ENCODE measurements around the gene BTBD16. TPM values are rescaled to one million over a fixed set of nuclear protein-coding genes. Genes with fewer than 3 reads are reported as not detected.

The BTBD16 gene
- total and polyA plus RNA-seq, 10 of the 15 experiments (the other 5 are each of a cell fraction or from before 2014, with no cell fraction given), result 0.11 TPM; not detected in 9

- no TSS peak for BruUV-seq (replicated peaks)
- TF ChIP-seq ATF7 (IDR thresholded peaks at IDR 0.05; ENCODE audit: low read depth) (no peak), SMARCA5 (IDR thresholded peaks at IDR 0.05) (no peak), TBL1XR1 (IDR thresholded peaks at IDR 0.05; ENCODE audit: low read depth, low read length) (no peak), BHLHE40 (IDR thresholded peaks at IDR 0.05; ENCODE audit: borderline replicate concordance in 1 of 2, low read depth in 2 of 2, low read length in 1 of 2) (no peak), NFYB (IDR thresholded peaks at IDR 0.05; ENCODE audit: insufficient read depth, low read depth, low read length) (no peak), ZBTB40 (IDR thresholded peaks at IDR 0.05; ENCODE audit: borderline replicate concordance) (no peak), SPI1 (IDR thresholded peaks at IDR 0.05; ENCODE audit: borderline replicate concordance, insufficient read depth, low read depth, low read length) (no peak), NRF1 (conservative IDR thresholded peaks at IDR 0.05; ENCODE audit: low read depth, low read length) (no peak), JUNB (IDR thresholded peaks at IDR 0.05) (no peak), CEBPB (IDR thresholded peaks at IDR 0.05; ENCODE audit: borderline replicate concordance in 1 of 2, low read depth in 2 of 2, low read length in 2 of 2) (no peak), SUZ12 (IDR thresholded peaks at IDR 0.05; ENCODE audit: unreplicated experiment) (no peak), STAT1 (conservative IDR thresholded peaks at IDR 0.05) (no peak)
- TF ChIP-seq, protein P1, sequence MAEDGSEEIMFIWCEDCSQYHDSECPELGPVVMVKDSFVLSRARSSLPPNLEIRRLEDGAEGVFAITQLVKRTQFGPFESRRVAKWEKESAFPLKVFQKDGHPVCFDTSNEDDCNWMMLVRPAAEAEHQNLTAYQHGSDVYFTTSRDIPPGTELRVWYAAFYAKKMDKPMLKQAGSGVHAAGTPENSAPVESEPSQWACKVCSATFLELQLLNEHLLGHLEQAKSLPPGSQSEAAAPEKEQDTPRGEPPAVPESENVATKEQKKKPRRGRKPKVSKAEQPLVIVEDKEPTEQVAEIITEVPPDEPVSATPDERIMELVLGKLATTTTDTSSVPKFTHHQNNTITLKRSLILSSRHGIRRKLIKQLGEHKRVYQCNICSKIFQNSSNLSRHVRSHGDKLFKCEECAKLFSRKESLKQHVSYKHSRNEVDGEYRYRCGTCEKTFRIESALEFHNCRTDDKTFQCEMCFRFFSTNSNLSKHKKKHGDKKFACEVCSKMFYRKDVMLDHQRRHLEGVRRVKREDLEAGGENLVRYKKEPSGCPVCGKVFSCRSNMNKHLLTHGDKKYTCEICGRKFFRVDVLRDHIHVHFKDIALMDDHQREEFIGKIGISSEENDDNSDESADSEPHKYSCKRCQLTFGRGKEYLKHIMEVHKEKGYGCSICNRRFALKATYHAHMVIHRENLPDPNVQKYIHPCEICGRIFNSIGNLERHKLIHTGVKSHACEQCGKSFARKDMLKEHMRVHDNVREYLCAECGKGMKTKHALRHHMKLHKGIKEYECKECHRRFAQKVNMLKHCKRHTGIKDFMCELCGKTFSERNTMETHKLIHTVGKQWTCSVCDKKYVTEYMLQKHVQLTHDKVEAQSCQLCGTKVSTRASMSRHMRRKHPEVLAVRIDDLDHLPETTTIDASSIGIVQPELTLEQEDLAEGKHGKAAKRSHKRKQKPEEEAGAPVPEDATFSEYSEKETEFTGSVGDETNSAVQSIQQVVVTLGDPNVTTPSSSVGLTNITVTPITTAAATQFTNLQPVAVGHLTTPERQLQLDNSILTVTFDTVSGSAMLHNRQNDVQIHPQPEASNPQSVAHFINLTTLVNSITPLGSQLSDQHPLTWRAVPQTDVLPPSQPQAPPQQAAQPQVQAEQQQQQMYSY (CRISPR knock-in tag; IDR thresholded peaks at IDR 0.05), result no peak
- TF ChIP-seq, protein P2, sequence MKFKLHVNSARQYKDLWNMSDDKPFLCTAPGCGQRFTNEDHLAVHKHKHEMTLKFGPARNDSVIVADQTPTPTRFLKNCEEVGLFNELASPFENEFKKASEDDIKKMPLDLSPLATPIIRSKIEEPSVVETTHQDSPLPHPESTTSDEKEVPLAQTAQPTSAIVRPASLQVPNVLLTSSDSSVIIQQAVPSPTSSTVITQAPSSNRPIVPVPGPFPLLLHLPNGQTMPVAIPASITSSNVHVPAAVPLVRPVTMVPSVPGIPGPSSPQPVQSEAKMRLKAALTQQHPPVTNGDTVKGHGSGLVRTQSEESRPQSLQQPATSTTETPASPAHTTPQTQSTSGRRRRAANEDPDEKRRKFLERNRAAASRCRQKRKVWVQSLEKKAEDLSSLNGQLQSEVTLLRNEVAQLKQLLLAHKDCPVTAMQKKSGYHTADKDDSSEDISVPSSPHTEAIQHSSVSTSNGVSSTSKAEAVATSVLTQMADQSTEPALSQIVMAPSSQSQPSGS (IDR thresholded peaks at IDR 0.05; ENCODE audit: low read length), result no peak
These were observed 33.6 kb upstream of the BTBD16 start for GRCh38 chr10:122237331-122237990.

More at GRCh38 chr10:122237331-122237990, 33.6 kb upstream of the BTBD16 start:
- ChIA-PET SMC1A (ENCODE audit: uncharacterized antibody, unreplicated experiment) (no interaction called here), CTCF (no interaction called here), RAD21 (ENCODE audit: unreplicated experiment) (no interaction called here), POLR2A (no interaction called here)
- ATAC-seq, result no peak
- intact Hi-C loops (cut with micrococcal nuclease; ENCODE audit: unreplicated experiment), result no loop called here
- Histone ChIP-seq H3K4me3 (no peak overlapping the region), H3K9me3 (replicated peaks; ENCODE audit: control insufficient read depth, insufficient read depth, low read length) (no peaks in the 10 kb centered on the region), H3K9ac (ENCODE audit: control insufficient read depth, insufficient read depth, low read length) (no peak overlapping the region), H3K27ac (ENCODE audit: control insufficient read depth, insufficient read depth) (no peak overlapping the region), H3K4me2 (ENCODE audit: control insufficient read depth, insufficient read depth) (no peak overlapping the region), H4K20me1 (ENCODE audit: control insufficient read depth, insufficient read depth) (no peaks in the 10 kb centered on the region), H3K36me3 (ENCODE audit: control insufficient read depth in 2 of 2, insufficient read depth in 2 of 2, low read length in 1 of 2) (no peaks in the 10 kb centered on the region), H3K4me1 (ENCODE audit: control insufficient read depth, insufficient read depth, low read length) (no peaks in the 10 kb centered on the region), H3K27me3 (replicated peaks in 1 of 2; ENCODE audit: control insufficient read depth in 2 of 2, insufficient read depth in 2 of 2, low read length in 1 of 2) (no peaks in the 10 kb centered on the region; a peak in 2 of 4 replicates), H2AFZ (ENCODE audit: control insufficient read depth, low read depth, low read length) (no peak overlapping the region), H3K79me2 (ENCODE audit: control insufficient read depth, insufficient read depth, low read length) (no peaks in the 10 kb centered on the region)
- DNase-seq (ENCODE audit: low read depth, low spot score), result no peak
- WGBS (ENCODE audit: insufficient coverage, insufficient replicate concordance, low lambda C conversion rate, missing lambda C conversion rate), result 33% methylated on average over 17 of the region's 17 CpGs
- FAIRE-seq, result no peak
- in situ Hi-C loops (cut with MboI), result no loop called here
